NCI-H748 (cell line): ENCODE measurements around the gene BIRC7.

Source experiments
- DNase-seq: peaks from one replicate; lab custom pipeline; 2025; ENCODE audit not compliant: unreplicated experiment; lab: John Stamatoyannopoulos, UW

Gene BIRC7

DNA sequence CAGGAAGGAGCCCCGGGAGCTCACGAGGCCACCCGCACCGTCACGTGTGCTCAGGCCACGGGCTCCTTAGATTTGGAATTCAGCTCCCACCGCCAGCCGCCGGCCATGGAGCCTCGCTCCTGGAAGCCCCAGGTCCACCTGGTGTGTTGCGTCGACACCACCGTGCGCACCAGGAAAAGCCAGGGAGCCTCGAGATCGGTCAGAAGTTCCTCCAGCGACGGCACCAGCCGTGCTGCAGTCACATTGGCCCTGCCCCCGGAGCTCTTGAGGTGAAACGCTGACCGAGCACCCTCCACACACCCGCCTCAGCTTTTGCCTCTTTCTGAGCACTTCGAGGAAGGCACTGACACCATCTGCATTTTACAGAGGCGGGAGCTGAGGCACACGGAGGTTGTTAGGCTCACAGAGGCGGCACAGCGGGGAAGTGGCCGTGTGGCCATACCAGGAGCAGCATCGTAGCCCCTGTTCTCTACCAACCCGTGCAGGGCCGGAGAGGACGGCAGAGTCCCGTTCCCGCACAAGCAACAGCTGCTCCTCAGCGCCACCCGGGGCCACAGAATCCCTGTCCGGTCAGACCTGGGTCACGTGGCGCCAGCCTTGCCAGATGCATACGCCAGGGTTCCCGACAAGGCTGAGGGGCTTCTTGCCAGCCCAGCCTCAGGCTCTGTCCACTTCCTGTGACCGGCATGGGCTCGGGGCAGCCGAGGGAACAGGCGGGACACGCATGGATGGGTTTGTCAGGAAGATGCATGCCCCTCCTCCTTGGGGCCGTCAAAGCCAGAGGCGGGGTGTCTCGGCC lies 11.0 kb downstream of the BIRC7 start:
- DNase-seq = no peak

DNA sequence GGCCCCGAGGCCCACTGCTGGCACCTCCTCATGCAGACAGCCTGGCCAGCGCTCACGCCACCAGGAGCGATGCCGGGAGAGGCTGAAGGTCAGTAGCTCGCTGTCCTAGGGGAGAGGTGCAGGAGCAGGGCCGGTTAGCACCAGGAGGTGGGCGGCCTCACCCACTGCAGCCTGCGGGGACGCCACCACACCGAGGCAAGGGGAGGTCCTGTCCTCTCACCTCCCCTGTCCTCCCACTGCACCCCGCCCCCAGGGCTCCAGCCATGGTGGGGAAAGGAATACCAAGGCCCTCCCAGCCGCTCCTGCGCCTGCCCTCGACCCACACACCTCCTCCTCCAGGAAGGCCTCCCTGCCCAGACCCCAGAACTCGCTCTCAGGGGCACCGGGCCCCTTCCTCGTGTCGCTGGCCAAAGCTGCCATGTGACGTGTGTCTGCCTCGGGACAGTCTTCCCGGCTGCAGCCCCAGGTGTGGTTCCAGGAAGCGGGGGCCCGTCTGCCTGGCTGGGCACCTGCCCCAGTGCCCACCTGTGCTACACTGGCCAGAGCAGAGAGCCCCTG lies 12.0 kb downstream of the BIRC7 start:
- DNase-seq = no peak

DNA sequence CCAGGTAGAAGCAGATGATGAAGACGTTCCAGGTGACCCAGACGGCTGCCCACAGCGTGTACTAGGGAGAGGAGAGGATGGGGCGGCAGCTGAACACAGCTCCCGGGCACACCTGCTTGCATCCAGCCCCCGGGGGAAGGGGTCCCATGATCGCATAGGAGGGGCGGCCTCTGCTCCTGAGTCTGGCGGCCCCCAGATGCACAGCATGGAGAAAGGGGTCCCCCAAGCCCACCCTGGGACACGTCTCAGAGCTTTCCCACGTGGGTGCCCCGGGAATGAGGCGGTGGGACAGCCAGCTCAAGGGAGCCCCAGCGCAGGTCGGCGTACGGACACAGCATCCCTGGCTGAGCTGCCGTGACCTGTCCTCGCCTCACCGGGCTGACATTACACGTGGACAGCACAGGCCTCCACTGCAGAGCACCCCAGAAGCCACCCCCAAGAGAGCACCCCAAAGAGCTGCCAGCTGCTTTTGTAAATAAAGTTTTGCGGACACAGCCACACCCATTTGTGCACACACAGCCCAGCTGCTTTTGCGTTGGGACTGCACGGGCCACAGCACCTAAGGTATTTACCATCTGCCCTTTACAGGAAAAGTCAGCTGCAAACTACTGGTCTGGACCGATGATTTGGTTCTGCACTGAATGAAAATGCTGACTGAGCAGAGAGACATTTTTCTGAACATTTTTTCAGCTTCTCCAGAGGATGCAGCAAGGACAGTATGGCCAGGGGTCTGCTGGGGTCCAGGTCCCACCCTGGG lies 13.3 kb downstream of the BIRC7 start:
- DNase-seq = no peak

DNA sequence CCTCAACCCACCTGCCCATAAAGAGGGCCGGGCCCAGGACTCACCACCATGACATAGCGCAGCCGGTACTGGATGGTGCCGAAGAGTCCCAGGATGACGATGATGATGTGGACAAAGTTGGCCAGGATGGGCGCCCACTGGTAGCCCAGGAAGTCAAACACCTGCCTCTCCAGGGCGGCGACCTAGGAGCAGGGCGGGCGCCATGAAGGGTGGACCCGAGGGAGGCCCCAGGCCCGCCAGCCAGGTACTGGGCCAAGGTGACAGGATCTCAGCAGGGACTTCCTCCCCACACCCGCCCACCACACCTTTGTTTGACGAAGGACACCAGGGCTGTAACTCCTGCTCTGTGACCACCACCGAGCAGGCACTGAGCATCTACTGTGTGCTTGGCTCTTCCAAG lies 14.2 kb downstream of the BIRC7 start:
- no peak for DNase-seq

DNA sequence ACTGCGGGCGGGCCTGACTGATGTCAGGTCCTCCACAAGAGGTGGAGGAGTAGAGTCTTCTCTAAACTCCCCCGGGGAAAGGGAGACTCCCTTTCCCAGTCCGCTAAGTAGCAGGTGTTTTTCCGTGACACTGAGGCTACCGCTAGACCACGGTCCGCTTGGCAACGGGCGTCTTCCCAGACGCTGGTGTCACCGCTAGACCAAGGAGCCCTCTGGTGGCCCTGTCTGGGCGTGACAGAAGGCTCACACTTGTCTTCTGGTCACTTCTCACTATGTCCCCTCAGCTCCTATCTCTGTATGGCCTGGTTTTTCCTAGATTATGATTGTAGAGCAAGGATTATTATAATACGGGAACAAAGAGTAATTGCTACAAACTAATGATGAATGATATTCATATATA lies 15.6 kb downstream of the BIRC7 start:
- peak; percentile 16 for DNase-seq

DNA sequence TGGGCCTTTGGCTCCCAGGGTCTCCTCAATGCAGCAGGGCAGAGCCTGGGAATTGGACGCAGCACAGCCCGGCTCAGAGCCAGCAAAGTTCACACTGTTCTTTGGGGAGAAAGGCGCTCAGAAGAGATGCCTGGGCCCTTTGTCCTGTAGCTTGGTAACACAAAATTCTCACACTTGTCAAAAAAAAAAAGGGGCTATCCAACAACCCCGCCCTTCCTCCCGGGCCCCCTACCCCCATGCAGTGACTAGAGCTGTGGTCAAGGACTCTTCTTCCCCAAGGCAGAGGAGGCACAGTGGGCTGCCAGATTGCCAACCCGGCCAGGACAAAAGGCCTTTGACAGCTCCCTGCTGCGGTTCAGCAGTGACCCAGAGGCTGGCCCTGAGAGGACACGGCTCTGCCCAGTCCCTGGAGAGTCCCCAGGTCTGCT lies 16.6 kb downstream of the BIRC7 start:
- DNase-seq = no peak

DNA sequence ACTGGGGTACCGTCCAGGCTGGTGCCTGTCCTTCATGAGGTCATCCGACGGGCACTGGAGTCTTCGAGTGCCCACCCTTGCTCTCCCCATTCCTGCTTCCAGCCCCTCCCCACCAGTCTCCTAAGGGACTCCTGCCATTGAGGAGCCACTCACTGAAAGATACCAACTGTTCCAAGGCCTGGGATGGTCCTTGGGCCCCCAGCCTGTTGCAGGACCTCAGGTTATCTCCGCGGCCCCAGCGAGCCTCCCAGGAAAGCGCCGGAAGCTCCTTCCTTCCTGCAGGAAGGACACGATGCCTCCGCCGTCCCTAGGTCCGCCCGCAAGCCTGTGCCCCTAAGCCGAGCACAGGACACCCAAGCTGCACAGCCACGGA lies 17.3 kb downstream of the BIRC7 start:
- DNase-seq = no peak

DNA sequence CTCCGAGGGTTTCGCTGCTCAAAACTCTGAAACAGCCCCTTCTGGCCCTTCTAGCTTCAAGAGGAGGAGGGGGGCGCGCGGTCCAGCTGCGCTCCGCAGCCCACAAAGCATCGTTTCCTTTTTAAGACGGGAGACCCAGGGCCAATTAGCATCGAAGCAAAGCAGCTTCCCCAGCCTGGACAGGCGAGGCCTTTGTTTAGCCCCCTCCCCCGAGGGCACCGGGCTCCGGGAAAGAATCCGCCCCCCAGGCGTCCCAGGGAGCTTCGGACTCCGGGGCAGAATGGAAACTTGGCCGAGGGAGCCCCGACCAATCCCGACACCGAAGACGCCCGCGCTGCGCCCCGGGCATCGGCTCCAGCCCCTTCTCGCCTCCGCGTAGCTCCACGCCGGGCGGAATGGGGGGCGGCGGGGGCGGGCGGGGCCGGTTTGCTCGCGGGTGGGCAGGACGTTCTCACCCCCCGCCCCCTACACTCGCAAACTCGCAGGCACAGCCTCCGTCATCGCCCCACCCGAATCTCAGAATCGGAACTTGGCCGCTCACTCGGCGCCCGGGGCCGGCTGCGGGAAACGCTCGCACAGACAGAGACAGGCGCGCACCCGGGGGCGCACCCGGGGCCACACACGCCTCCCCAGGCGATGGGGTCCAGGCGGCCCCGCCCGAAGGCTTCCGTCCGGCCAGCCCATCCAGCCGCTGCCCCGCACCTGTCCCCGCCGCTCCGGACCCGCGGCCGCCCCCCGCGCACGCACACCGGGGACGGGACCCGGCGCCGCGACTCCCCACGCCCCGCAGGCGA lies 17.9 kb downstream of the BIRC7 start:
- DNase-seq = peak; percentile 8

DNA sequence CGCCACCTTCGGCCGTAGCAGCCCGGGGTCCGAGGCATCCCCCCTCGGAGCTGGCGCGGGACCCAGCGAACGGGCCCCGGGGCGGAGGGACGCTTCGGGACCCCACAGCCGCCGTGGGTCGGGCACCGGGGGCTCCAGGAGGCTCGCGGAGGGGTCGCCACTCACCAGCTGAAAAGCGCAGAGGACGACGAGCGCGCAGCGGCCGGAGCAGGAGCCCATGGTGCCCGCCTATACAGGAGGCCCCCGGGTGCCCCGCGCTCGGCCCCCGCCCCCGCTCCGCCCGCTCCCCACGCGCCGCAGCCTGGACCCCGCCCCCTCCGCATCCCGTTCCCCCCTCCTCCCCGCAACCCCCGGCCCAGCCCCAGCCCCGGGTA lies 18.5 kb downstream of the BIRC7 start, which contains the start of gene NKAIN4:
NKAIN4 (minus strand) TSS at position 232 of the 374 bp plus-strand sequence; CDS start at position 219, 13 bp downstream.
- peak; percentile 25 for DNase-seq

DNA sequence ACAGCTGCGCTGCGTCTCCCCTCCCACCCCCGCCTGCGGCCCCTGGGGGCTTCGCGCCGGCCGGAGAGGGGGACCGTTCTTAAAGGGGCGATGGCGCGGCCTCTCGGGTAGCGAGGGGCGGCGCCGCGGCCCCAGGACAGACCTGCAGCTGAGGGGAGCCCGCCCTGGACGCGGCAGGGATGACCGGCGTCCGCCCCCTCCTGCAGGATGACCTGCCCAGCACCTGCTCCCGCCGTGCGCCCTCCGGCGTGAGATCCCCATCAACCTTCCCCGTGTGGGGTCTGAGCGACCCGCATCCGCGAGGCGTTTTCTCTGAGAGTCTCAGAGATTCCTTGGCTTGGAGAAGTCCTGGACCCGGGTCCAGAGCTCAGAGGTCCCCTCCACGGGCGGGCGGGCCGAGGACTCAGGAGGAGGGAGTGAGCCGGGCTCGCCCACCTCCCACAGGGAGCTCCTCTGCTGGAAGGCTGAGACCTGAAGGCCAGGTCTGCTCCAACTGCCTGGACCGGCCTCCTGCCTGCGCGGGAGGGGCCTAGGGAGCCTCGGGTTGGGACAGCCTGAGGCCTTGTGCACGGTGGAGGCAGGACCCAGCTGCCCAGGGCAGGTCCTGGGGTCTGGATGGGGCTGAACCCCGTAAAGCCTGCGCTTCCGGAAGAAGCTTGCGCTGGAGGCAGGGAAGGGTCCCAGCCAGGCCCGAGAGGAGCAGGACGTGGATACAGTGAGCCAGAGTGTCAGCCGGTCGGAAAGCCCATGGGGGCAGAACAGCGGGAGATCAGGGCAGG lies 19.1 kb downstream of the BIRC7 start:
- peak; percentile 36 for DNase-seq

DNA sequence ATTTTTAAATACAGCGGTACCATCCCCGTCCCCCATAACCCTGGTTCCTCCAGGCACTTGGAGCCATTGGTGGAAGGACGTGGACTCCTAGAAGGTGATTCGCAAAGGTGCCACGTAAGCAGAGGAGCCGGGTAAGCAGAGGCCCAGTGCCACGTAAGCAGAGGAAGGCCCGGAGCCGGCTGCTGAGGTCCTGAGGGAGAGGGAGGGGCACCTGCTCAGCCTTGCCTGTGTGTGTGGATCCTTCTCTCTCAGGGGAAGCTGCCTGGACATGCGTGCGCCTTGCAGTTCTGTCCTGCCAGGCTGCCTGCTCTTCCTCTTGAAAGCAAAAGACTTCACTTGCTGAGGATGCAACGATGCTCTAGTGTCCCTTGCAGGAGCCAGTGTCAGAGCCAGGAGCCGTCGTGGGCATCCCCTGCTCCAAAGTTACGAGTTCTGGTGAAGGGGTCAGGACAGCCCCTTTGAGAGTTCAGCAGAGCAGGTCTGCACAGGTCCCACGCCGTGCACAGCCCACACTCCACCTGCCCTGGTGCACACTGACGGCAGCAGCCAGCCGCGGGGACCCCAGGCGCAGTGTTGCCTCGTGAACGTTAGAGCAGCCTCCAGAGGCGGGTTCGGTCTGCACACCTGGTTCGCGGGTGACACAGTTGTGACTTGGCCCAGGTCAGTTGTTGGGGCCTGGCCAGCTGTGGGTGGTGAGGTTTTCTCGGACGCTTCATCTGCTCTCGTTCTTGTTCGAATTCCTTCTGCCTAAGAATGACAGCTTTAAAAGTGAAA lies 20.4 kb downstream of the BIRC7 start:
- no peak for DNase-seq

DNA sequence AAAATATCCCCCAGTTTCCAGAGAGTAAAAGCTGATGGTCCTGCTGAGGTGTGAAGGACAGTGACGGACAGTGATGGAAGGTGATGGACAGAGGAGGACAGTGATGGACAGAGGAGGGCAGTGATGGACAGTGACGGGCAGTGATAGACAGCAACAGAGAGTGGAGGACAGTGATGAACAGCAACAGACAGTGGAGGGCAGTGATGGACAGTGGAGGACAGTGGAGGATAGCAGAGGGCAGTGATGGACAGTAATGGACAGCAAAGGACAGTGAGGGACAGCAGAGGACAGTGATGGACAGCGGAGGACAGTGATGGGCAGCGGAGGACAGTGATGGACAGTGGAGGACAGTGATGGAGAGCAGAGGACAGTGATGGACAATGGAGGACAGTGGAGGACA lies 21.2 kb downstream of the BIRC7 start:
- DNase-seq = no peak

DNA sequence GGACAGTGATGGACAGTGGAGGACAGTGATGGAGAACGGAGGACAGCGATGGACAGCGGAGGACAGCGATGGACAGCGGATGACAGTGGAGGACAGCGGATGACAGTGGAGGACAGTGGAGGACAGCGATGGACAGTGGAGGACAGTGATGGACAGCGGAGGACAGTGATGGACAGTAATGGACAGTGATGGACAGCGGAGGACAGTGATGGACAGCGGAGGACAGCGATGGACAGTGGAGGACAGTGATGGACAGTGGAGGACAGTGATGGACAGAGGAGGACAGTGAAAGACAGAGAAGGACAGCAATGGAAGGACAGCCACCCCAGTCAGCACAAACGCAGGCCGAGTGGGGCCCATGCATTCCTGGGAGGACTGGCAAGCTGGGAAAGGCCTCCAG lies 21.9 kb downstream of the BIRC7 start:
- no peak for DNase-seq

DNA sequence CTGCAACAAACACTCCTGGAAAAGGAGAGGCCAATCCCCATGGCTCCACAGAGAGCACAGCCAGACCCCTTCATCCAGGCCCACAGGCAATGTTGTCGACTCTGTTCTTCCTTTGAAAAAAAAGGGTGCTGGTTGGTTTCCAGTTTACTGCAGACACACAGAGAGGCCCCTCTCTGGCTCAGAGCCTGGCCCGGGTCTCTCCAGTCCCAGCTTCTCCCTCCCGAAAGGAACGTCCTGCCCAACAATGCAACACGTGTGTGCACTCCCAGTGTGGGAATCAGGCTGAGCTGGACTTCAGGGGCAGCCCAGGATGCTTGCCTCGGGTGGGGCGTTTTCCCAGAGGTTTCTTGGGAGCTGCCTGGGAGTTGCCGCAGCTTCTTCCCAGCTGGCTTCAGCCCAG lies 23.1 kb downstream of the BIRC7 start:
- no peak for DNase-seq

DNA sequence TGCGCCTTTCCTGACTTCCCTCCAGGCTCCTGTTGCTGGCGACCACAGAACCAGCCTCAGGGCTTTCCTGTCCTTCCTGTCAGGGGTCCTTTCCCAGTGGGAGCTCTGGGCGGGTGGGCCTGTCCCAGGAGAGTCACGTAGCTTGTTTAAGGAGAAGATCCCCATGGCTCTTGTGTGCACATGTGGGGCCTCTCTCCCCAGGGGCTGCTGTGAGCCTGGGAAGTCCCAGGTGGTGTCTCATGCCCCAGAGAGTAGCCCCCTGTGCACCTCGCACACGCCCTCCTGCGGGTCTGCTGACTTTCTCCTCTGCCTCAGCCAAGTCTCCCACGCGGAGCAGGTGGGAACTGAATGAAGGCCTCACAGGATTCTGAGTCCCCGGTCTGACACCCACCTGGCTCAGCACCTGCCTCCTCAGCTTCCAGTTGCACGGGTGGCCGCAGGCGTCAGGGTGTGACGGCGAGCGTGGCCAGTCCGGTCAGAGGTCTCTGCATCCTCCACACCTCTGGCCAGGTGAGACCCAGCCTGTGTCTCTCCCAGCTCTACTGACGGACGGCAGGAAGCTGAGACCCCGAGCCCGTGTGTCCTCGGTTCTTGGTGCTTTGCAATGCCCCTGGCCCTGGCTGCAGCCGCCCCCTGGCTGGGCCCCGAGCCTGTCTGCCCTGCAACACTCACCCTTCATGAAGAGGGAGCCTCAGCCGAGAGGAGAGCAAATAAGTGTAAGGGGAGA lies 24.2 kb downstream of the BIRC7 start:
- DNase-seq = no peak

DNA sequence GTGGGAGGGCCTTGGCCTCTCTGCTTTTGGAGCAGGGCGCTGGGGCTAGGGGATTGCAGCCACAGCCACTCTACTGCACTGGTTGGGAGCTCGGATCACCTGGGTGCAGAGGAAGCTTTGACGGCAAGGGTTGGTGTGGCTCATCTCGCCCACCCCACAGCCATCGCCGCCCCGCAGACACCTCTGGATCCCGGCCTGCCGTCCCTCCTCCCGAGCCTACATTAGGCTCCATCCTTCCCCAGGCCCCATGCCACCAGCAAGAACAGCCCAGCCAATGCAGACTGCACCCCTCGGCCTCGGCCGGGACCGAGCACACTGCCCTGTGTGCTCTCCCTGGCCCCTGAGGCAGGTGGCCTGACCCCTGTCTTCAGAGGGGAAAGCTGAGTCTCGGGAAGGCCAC lies 24.8 kb downstream of the BIRC7 start:
- DNase-seq = no peak

DNA sequence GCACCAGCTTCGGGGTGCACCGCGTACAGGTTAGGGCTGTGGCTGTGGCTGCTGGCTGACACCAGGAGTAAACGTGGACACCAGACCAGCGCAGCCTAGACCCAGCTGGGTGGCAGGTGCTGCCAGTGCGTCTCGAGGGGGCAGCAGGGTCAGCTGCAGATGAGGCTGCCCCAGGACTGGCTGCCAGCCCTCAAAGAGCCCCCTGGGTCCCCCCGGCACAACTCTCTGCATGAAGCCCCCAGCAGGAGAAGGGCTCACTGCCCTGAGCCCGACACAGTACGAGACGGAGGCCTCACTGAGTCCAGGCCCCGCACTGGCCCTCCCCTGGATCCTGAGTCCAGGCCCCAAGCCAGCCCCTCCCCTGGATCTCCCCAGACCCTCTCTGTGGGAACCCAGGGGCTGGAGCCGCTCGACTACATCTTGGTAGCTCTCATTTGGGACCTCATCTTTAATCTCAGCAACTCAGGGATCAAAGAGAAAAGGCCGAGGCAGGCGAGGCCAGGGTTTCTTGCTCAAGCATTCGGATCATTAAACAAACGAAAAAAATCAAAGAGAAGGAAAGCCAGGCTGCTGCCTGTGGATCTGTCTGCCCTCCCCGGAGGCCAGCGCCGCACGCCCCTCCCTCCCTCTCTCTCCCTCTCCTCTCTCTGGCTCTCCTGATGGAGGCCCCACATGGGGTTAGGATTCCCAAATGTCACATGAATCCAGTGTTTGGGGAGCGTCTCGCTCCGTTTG lies 25.5 kb downstream of the BIRC7 start:
- no peak for DNase-seq

DNA sequence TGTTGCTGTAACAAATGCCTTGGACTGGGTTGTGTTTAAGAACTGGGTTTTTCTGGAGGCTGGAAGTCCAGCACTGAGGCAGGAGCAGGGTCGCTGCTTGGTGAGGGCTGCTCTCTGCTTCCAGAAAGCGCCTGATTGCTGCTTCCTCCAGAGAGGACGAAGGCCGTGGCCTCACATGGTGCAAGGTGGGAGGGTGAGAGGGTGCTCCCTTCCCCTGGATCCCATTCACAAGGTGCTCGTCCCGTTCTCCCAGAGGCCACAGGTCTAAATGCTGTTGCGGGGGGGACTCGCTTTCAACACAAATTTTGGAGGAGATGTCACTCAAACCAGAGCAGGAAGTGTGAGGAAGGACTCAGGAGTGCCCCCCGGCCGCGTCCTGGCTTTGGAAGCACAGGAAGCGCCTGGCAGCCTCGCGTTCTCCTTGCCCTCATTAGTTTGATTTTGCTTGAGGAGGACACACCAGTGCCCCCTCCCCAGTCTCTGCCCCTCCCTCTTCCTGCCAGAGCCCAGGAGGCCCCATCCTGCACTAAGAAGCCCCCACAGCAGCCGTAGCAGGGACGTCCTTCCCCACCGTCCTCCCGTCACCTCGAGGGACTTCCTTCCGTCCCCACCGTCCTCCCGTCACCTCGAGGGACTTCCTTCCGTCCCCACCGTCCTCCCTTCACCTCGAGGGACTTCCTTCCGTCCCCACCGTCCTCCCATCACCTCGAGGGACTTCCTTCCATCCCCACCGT lies 26.3 kb downstream of the BIRC7 start:
- DNase-seq = no peak
